SK-N-SH treated with all-trans-retinoic acid at 6 μM for 48 hours (cell line): ENCODE results near the gene TOMM40L.

Experiments used
- ATAC-seq: fragments of 200-7000 bp; cut with Tn5 transposase; 3 replicates; pipeline ENCODE4 v1.9.1; 2020; ENCODE audit warnings: mild to moderate bottlenecking, moderate library complexity
- ARNTL ChIP-seq: fragments of 450-650 bp; formaldehyde crosslinking; IDR thresholded peaks from 2 replicates; pipeline ENCODE4 v1.5.0; 2020; ENCODE audit warnings: low read depth, mild to moderate bottlenecking, moderate library complexity, borderline replicate concordance
- CSDC2 ChIP-seq: fragments of 250-450 bp; sonication (Bioruptor Pico); IDR thresholded peaks from 2 replicates; pipeline ENCODE4 v1.5.0; 2020; ENCODE audit warnings: mild to moderate bottlenecking, moderate library complexity
- ESRRG ChIP-seq: fragments of 250-450 bp; sonication (Bioruptor Pico); IDR thresholded peaks from 2 replicates; pipeline ENCODE4 v1.6.1; 2021; ENCODE audit warnings: mild to moderate bottlenecking
- GLIS3 ChIP-seq: fragments of 250-450 bp; sonication (Bioruptor Pico); IDR thresholded peaks from 2 replicates; pipeline ENCODE4 v1.5.0; 2020; ENCODE audit warnings: mild to moderate bottlenecking, moderate library complexity
- ISL1 ChIP-seq: fragments of 250-450 bp; sonication (Bioruptor Pico); IDR thresholded peaks from 2 replicates; pipeline ENCODE4 v2.1.2; 2022; ENCODE audit warnings: mild to moderate bottlenecking, moderate library complexity
- OSR1 ChIP-seq: fragments of 250-450 bp; sonication (Bioruptor Pico); IDR thresholded peaks from 2 replicates; pipeline ENCODE4 v1.8.0; 2022; ENCODE audit warnings: moderate library complexity, mild to moderate bottlenecking, inconsistent platforms
- POU6F1 ChIP-seq: fragments of 250-450 bp; sonication (Bioruptor Pico); IDR thresholded peaks from 2 replicates; pipeline ENCODE4 v1.8.0; 2021; ENCODE audit warnings: low read depth, mild to moderate bottlenecking, moderate library complexity, borderline replicate concordance
- RARB ChIP-seq: fragments of 250-450 bp; sonication (Bioruptor Pico); IDR thresholded peaks from 2 replicates; pipeline ENCODE4 v1.8.0; 2021; ENCODE audit warnings: mild to moderate bottlenecking, moderate library complexity
- SNAI2 ChIP-seq: fragments of 250-450 bp; sonication (Bioruptor Pico); IDR thresholded peaks from 2 replicates; pipeline ENCODE4 v1.5.0; 2020; ENCODE audit warnings: mild to moderate bottlenecking, moderate library complexity
- TCF4 ChIP-seq: fragments of 250-450 bp; sonication (Bioruptor Pico); IDR thresholded peaks from 2 replicates; pipeline ENCODE4 v1.8.0; 2021; ENCODE audit warnings: mild to moderate bottlenecking, moderate library complexity, borderline replicate concordance
- TOX ChIP-seq: fragments of 250-450 bp; sonication (Bioruptor Pico); IDR thresholded peaks from 2 replicates; pipeline ENCODE4 v1.8.0; 2021; ENCODE audit warnings: mild to moderate bottlenecking, moderate library complexity, borderline replicate concordance
- TSHZ2 ChIP-seq: fragments of 250-450 bp; sonication (Bioruptor Pico); IDR thresholded peaks from 2 replicates; pipeline ENCODE4 v1.5.0; 2020; ENCODE audit warnings: mild to moderate bottlenecking, moderate library complexity
- ZC3H10 ChIP-seq: fragments of 250-450 bp; sonication (Bioruptor Pico); IDR thresholded peaks from 2 replicates; pipeline ENCODE4 v1.5.1; 2021; ENCODE audit warnings: mild to moderate bottlenecking, moderate library complexity
- ZFP30 ChIP-seq: fragments of 450-650 bp; formaldehyde crosslinking; IDR thresholded peaks from 2 replicates; pipeline ENCODE4 v1.5.0; 2022; ENCODE audit warnings: mild to moderate bottlenecking, moderate library complexity
- ZNF565 ChIP-seq: fragments of 450-650 bp; formaldehyde crosslinking; conservative IDR thresholded peaks from 2 replicates; pipeline ENCODE4 v1.5.0; 2020; ENCODE audit warnings: low read depth, mild to moderate bottlenecking, moderate library complexity
- ZNF70 ChIP-seq: fragments of 450-650 bp; formaldehyde crosslinking; IDR thresholded peaks from 2 replicates; pipeline ENCODE4 v1.5.0; 2020; ENCODE audit warnings: mild to moderate bottlenecking, moderate library complexity
- TF ChIP-seq, protein P1 (sequence below): fragments of 250-450 bp; sonication (Bioruptor Pico); IDR thresholded peaks from 2 replicates; pipeline ENCODE4 v1.5.1; 2021; ENCODE audit warnings: mild to moderate bottlenecking, moderate library complexity
- TF ChIP-seq, protein P2 (sequence below): fragments of 250-450 bp; sonication (Bioruptor Pico); IDR thresholded peaks from 2 replicates; pipeline ENCODE4 v1.5.1; 2020; ENCODE audit warnings: low read depth, mild to moderate bottlenecking, moderate library complexity
- TF ChIP-seq, protein P3 (sequence below): fragments of 250-450 bp; sonication (Bioruptor Pico); IDR thresholded peaks from 2 replicates; pipeline ENCODE4 v1.8.0; 2020; ENCODE audit warnings: mild to moderate bottlenecking, moderate library complexity, borderline replicate concordance

The TOMM40L gene

DNA sequence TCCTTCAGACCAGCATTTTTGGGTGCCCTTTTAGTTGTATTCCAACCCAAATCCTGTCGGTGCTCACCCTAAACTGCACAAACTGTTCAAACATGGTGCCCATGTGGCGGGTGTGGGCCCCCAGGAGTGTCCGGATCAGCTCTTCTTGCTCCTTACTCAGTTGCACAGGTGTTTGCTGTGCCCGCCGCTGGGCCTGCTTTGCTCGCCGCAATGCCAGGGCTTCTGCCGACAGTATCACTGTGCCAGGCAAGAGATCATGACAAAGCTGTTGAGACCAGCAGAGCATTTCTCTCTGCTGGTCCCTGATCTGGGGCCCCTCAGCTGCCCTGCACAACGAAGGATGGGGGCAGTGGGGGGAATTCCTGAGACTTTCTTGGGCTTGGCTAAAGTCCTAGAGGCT, 7.2 kb downstream of the TOMM40L start:
- no peak for ATAC-seq
- TF ChIP-seq ZFP30 (CRISPR knock-in tag) (no peak), TSHZ2 (CRISPR knock-in tag) (no peak)

DNA sequence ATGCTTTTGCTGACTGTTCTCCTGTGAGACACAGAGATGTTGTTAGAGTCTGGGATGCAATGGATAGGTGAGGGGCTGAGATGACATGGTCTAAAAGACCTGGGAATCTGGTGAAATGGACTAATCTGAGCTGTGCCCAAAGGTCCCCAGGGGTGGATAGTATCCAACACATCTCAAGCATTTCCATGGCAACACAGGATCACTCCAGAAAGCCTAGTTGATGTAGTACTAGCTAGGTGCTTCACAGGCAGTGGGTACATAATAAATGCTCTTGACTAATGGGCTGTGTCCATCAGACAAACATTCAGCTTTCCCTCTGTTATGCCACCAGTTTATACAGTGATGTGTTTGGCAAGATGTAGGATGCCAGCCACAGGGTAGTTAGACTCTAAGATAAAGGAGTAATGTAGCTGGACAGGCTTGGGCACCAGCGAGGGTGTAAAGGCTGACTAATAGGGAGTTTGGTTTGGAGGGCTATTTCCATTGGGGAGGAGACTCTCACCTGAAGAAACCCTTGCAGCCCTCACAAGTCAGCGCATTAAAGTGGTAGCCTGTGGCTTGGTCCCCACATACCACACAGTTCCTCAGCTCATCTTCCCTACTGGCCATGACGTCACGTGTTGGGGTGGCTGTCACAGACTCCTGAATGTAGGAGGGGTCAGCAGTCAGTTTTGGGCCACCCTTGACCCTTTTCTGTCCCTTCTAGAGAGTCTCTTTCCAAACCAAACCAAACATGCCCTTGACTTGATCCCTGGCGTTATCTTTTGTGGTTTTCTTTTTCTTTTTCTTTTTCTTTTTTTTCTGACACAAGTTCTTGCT, 10.3 kb downstream of the TOMM40L start:
- no peak; the same call in 2 of the 3 replicates for ATAC-seq
- no peak for TF ChIP-seq POU6F1 (CRISPR knock-in tag)
- TF ChIP-seq ARNTL = no peak
- no peak for TF ChIP-seq ZFP30 (CRISPR knock-in tag)
- no peak for TF ChIP-seq RARB (CRISPR knock-in tag)
- no peak for TF ChIP-seq ISL1 (CRISPR knock-in tag)
- TF ChIP-seq ZNF565 (CRISPR knock-in tag) = no peak
- no peak for TF ChIP-seq TSHZ2 (CRISPR knock-in tag)
- TF ChIP-seq ZC3H10 (CRISPR knock-in tag) = no peak
- TF ChIP-seq CSDC2 (CRISPR knock-in tag) = no peak
- TF ChIP-seq ESRRG (CRISPR knock-in tag) = no peak
- no peak for TF ChIP-seq GLIS3 (CRISPR knock-in tag)
- TF ChIP-seq TOX (CRISPR knock-in tag) = no peak
- TF ChIP-seq TCF4 (CRISPR knock-in tag) = no peak
- no peak for TF ChIP-seq ZNF70 (CRISPR knock-in tag)
- TF ChIP-seq, protein P1, sequence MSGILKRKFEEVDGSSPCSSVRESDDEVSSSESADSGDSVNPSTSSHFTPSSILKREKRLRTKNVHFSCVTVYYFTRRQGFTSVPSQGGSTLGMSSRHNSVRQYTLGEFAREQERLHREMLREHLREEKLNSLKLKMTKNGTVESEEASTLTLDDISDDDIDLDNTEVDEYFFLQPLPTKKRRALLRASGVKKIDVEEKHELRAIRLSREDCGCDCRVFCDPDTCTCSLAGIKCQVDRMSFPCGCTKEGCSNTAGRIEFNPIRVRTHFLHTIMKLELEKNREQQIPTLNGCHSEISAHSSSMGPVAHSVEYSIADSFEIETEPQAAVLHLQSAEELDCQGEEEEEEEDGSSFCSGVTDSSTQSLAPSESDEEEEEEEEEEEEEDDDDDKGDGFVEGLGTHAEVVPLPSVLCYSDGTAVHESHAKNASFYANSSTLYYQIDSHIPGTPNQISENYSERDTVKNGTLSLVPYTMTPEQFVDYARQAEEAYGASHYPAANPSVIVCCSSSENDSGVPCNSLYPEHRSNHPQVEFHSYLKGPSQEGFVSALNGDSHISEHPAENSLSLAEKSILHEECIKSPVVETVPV (CRISPR knock-in tag) = no peak
- TF ChIP-seq, protein P2, sequence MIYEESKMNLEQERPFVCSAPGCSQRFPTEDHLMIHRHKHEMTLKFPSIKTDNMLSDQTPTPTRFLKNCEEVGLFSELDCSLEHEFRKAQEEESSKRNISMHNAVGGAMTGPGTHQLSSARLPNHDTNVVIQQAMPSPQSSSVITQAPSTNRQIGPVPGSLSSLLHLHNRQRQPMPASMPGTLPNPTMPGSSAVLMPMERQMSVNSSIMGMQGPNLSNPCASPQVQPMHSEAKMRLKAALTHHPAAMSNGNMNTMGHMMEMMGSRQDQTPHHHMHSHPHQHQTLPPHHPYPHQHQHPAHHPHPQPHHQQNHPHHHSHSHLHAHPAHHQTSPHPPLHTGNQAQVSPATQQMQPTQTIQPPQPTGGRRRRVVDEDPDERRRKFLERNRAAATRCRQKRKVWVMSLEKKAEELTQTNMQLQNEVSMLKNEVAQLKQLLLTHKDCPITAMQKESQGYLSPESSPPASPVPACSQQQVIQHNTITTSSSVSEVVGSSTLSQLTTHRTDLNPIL (CRISPR knock-in tag) = no peak
- TF ChIP-seq SNAI2 (CRISPR knock-in tag) = no peak
- TF ChIP-seq, all 23 proteins: peak for 0

- ATAC-seq = no peak
- no peak for TF ChIP-seq ISL1 (CRISPR knock-in tag)
- no peak for TF ChIP-seq ESRRG (CRISPR knock-in tag)
- no peak for TF ChIP-seq SNAI2 (CRISPR knock-in tag)
- TF ChIP-seq OSR1 = no peak
- TF ChIP-seq TCF4 (CRISPR knock-in tag) = no peak
- TF ChIP-seq ZC3H10 (CRISPR knock-in tag) = no peak
- TF ChIP-seq, protein P3, sequence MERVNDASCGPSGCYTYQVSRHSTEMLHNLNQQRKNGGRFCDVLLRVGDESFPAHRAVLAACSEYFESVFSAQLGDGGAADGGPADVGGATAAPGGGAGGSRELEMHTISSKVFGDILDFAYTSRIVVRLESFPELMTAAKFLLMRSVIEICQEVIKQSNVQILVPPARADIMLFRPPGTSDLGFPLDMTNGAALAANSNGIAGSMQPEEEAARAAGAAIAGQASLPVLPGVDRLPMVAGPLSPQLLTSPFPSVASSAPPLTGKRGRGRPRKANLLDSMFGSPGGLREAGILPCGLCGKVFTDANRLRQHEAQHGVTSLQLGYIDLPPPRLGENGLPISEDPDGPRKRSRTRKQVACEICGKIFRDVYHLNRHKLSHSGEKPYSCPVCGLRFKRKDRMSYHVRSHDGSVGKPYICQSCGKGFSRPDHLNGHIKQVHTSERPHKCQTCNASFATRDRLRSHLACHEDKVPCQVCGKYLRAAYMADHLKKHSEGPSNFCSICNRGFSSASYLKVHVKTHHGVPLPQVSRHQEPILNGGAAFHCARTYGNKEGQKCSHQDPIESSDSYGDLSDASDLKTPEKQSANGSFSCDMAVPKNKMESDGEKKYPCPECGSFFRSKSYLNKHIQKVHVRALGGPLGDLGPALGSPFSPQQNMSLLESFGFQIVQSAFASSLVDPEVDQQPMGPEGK (CRISPR knock-in tag) = no peak
- TF ChIP-seq ZFP30 (CRISPR knock-in tag) = no peak
- no peak for TF ChIP-seq GLIS3 (CRISPR knock-in tag)
Measured at GRCh38 chr1:161238039-161238473, 12.2 kb downstream of the TOMM40L start, which contains the start of gene NR1I3. NR1I3 (minus strand) TSS chr1:161238203; CDS start chr1:161236565, 1,638 bp downstream.
